ENCODE measurements around the gene MYO19.

DNA sequence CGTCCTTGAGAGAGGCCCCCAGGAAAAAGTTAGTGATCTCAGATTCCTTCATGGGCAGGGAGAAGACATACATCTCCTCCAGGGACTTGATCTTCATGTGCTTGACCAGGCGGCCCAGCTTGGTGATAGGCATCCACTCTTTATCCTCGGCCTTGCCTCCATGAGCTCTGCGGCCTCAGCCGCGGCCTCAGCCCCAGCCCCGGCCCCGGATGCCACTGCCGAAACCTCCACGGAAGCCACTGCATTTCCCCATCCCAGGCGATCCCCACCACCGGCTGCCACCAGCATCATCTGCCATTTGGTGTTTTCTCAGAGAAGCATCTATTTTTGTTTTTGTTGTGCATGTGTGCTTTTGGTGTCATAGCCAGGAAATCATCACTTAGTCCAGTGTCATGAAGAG, 40.4 kb upstream of the MYO19 start:
- TF ChIP-seq, protein P1, sequence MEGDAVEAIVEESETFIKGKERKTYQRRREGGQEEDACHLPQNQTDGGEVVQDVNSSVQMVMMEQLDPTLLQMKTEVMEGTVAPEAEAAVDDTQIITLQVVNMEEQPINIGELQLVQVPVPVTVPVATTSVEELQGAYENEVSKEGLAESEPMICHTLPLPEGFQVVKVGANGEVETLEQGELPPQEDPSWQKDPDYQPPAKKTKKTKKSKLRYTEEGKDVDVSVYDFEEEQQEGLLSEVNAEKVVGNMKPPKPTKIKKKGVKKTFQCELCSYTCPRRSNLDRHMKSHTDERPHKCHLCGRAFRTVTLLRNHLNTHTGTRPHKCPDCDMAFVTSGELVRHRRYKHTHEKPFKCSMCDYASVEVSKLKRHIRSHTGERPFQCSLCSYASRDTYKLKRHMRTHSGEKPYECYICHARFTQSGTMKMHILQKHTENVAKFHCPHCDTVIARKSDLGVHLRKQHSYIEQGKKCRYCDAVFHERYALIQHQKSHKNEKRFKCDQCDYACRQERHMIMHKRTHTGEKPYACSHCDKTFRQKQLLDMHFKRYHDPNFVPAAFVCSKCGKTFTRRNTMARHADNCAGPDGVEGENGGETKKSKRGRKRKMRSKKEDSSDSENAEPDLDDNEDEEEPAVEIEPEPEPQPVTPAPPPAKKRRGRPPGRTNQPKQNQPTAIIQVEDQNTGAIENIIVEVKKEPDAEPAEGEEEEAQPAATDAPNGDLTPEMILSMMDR (IDR thresholded peaks at IDR 0.05): no peak
- TF ChIP-seq POLR2AphosphoS5 (IDR thresholded peaks at IDR 0.05) (no peak), POLR2A (IDR thresholded peaks at IDR 0.05) (no peak), EP300 (IDR thresholded peaks at IDR 0.05) (no peak)

Data from stomach (tissue), 4 donors.